Activated CD4-positive, alpha-beta memory T cell treated with anti-CD3 and anti-CD28 coated beads for 36 hours (primary cell): ENCODE results near the gene PRDM12. TPM values are rescaled to one million over a fixed set of nuclear protein-coding genes. Genes with fewer than 3 reads are reported as not detected.

Experiments
- CTCF ChIA-PET: fragments of 350-600 bp; sonication (Branson Sonifier 250); formaldehyde crosslinking; loops from one replicate; lab custom pipeline; 2021; ENCODE audit warnings: antibody characterized with exemption, inconsistent platforms; lab: Charles Lee
- POLR2A ChIA-PET: fragments of 350-600 bp; sonication (Branson Sonifier 250); formaldehyde crosslinking; loops from one replicate; lab custom pipeline; 2021; ENCODE audit warnings: antibody characterized with exemption; lab: Charles Lee
- DNase-seq: peaks from one replicate; pipeline ENCODE4 v3.0.0-alpha.2; 2020
- H3K27ac Mint-ChIP-seq: one replicate; pipeline ENCODE4 v1.8.0; 2021; ENCODE audit warnings: mixed read lengths
- H3K27me3 Mint-ChIP-seq: one replicate; pipeline ENCODE4 v1.8.0; 2021; ENCODE audit warnings: mixed read lengths
- H3K36me3 Mint-ChIP-seq: one replicate; pipeline ENCODE4 v1.8.0; 2021; ENCODE audit warnings: mixed read lengths
- H3K4me1 Mint-ChIP-seq: one replicate; pipeline ENCODE4 v1.8.0; 2021; ENCODE audit warnings: low read depth, mixed read lengths
- H3K4me3 Mint-ChIP-seq: one replicate; pipeline ENCODE4 v1.8.0; 2021; ENCODE audit warnings: mild to moderate bottlenecking, mixed read lengths
- H3K9me3 Mint-ChIP-seq: one replicate; pipeline ENCODE4 v1.8.0; 2021; ENCODE audit warnings: mixed read lengths
- intact Hi-C: fragments of 100-400 bp; cut with micrococcal nuclease; formaldehyde crosslinking; loops from one replicate; pipeline ENCODE4 v1.15.1; 2023
- total RNA-seq, 2 experiments: library from RNA; stranded (reverse); gene quantifications; one replicate each; pipeline ENCODE4 v1.2.3, GENCODE V29; 2021

Gene PRDM12
- total RNA-seq, 2 experiments from 2014 or later = 0.07 to 0.12 TPM

DNA sequence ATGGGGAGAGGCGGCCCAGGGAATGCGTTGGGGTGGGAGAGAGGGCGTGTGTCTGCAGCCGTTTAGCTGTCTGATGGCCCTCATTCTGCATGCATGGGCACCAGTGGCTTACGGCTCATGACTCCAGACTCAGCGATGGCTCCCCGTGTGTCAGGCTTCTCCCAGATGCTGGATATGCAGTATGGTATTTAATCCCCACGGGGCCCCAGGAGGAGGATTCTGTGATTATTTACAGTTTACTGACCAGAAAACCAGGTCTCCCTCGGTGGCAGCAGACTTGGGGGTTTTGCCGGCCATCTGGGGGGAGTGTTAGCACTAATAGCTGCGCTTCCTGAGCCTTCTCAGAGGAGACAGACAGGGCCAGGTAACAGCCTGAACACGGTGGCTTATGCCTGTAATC is 4.3 kb downstream of the PRDM12 start:
- H3K27me3 Mint-ChIP-seq = peaks cover 35% of the 10 kb centered on the region
- POLR2A ChIA-PET = no interaction called here
- H3K36me3 Mint-ChIP-seq = no peaks in the 10 kb centered on the region
- CTCF ChIA-PET = interaction anchor here (2.1 kb wide), 1 partner anchor 16 kb away, joined by 7 read pairs; no protein-coding TSS in a partner anchor
- intact Hi-C loops = no loop called here
- H3K4me1 Mint-ChIP-seq = peaks cover 16% of the 10 kb centered on the region
- H3K4me3 Mint-ChIP-seq = no peak overlapping the region
- no peaks in the 10 kb centered on the region for H3K9me3 Mint-ChIP-seq
- DNase-seq = no peak
- no peak overlapping the region for H3K27ac Mint-ChIP-seq

DNA sequence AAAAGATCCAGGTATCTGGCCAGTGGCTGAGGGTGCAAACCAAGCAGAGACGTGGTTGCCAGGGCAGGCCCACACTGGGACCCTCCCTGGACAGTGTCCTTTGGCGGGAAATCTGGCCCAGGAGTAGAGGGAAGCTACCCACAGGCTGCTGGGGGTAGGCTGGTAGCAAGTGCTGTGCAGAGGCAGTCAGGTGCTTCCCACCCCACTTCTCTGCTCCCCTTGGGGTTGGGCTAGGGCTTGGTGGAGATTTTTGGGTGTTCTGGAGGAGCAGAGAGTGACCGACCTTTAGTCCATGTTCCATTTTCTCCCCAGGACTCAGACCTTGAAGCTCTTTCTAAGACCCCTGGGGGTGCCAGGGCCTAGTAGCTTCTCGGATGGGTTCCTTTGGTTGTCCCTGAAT is 5.6 kb downstream of the PRDM12 start:
- peaks cover 7% of the 10 kb centered on the region for H3K4me1 Mint-ChIP-seq
- H3K36me3 Mint-ChIP-seq = no peaks in the 10 kb centered on the region
- no peak for DNase-seq
- no peaks in the 10 kb centered on the region for H3K9me3 Mint-ChIP-seq
- intact Hi-C loops = no loop called here
- no peak overlapping the region for H3K4me3 Mint-ChIP-seq
- ChIA-PET POLR2A (interaction anchor here (0.6 kb wide), 1 partner anchor 26 kb away, joined by 3 read pairs; no protein-coding TSS in a partner anchor), CTCF (interaction anchor here (1.5 kb wide), 1 partner anchor 12 kb away, joined by 5 read pairs; no protein-coding TSS in a partner anchor)
- peaks cover 27% of the 10 kb centered on the region for H3K27me3 Mint-ChIP-seq
- no peak overlapping the region for H3K27ac Mint-ChIP-seq

DNA sequence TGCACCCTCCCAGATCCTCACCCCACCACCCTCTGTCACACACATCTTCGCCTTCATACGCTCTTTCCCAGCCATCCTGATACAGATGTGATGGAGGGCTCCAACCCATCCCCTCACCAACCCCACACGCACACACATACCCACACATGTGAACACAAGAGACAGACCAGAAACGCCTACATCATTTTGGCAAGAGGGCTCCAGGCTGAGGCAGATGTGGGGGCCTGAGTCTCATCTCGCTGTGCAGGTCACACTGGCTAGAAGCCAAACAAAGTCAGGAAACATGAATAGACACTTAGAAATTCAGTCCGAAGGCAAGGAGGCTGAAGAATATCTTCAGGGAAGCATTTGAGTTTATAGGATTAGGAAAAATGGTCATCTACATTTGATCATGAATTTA is 6.2 kb downstream of the PRDM12 start:
- POLR2A ChIA-PET = no interaction called here
- no peaks in the 10 kb centered on the region for H3K9me3 Mint-ChIP-seq
- intact Hi-C loops = no loop called here
- H3K36me3 Mint-ChIP-seq = no peaks in the 10 kb centered on the region
- no peak overlapping the region for H3K27ac Mint-ChIP-seq
- CTCF ChIA-PET = interaction anchor here (1.5 kb wide), 1 partner anchor 11 kb away, joined by 5 read pairs; no protein-coding TSS in a partner anchor
- peaks cover 22% of the 10 kb centered on the region for H3K27me3 Mint-ChIP-seq
- no peak for DNase-seq
- no peak overlapping the region for H3K4me3 Mint-ChIP-seq
- peaks cover 2% of the 10 kb centered on the region for H3K4me1 Mint-ChIP-seq

DNA sequence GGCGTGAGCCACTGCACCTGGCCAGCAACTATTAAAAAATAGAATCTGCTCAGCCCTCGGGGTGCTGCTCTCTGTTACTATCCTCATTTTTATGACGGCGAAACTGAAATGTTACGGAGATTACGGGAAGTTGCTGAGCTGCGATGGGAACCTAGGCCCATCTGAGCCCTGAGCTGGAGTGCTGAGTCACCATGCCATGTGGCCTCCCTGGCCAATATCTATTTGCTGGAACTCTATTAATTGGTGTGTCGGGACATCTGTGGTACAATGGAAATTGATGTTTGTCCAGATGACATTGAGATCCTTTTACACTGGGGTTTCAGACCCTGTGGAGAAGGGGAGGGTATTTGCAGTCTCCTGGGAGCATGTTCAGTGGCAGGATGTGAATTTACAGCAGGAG is 8.1 kb downstream of the PRDM12 start:
- intact Hi-C loops = no loop called here
- Mint-ChIP-seq H3K4me3 (no peak overlapping the region), H3K27ac (no peak overlapping the region), H3K4me1 (no peaks in the 10 kb centered on the region), H3K27me3 (peaks cover 8% of the 10 kb centered on the region), H3K36me3 (no peaks in the 10 kb centered on the region), H3K9me3 (no peaks in the 10 kb centered on the region)
- ChIA-PET CTCF (no interaction called here), POLR2A (no interaction called here)
- DNase-seq = no peak

DNA sequence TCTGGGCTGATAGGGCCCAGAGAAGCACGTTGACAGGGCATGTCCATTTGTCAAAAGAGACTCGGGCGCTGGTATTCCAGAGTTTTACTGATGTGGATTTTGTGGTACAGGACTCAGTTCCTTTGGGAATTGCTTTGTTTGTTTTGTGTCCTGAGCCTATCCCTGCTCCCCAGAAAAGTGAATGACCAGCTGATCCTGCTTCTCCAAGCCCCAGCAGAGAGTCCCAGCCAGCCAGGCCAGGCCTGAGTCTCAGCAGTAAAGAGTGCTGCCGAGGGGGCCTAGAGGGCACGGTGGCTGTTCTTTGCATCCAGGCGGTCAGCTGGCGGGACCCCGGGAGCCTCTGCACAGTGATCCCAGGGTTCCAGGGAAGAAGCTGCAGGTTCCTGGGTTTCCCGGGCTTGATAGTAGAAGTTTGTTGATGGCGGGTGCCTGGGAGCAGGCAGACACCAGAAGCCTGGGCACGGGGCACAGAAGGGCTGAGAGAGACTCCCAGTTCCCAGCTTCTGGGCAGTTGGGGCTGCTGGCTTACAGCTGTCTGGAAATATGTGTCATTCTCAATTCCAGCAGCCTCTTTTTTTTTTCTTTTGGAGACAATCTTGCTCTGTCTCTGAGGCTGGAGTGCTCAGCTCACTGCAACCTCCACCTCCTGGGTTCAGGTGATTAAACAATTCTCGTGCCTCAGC is 8.7 kb downstream of the PRDM12 start:
- intact Hi-C loops = no loop called here
- POLR2A ChIA-PET = no interaction called here
- no peak for DNase-seq
- H3K36me3 Mint-ChIP-seq = no peaks in the 10 kb centered on the region
- no peaks in the 10 kb centered on the region for H3K4me1 Mint-ChIP-seq
- peaks cover 5% of the 10 kb centered on the region for H3K27me3 Mint-ChIP-seq
- H3K27ac Mint-ChIP-seq = no peak overlapping the region
- no peaks in the 10 kb centered on the region for H3K9me3 Mint-ChIP-seq
- H3K4me3 Mint-ChIP-seq = no peak overlapping the region
- CTCF ChIA-PET = no interaction called here

DNA sequence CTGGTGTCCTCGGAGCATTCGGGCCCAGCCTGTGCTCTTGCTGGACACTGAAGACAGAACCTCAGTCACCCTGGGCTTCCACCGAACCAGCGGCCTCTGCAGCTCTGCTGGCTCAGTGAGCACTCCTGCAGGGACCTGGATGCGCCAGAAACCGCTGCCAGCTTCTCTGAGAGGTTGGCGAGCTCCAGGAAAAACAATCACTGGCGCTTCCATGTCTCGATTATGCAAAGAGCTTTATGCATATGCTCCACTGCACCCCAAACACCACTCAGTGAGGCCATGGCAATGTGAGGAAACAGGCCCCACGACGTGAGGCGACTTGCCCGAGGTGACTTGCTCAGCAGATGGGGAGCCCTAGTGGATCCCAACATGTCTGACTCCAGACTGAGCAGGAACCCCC is 11.0 kb downstream of the PRDM12 start:
- Mint-ChIP-seq H3K4me3 (no peak overlapping the region), H3K36me3 (no peaks in the 10 kb centered on the region), H3K27ac (no peak overlapping the region), H3K27me3 (peaks cover 6% of the 10 kb centered on the region), H3K9me3 (no peaks in the 10 kb centered on the region), H3K4me1 (no peaks in the 10 kb centered on the region)
- ChIA-PET POLR2A (no interaction called here), CTCF (interaction anchor here (1.1 kb wide), 1 partner anchor 215 kb away, joined by 5 read pairs; no protein-coding TSS in a partner anchor)
- DNase-seq = no peak
- intact Hi-C loops = no loop called here

DNA sequence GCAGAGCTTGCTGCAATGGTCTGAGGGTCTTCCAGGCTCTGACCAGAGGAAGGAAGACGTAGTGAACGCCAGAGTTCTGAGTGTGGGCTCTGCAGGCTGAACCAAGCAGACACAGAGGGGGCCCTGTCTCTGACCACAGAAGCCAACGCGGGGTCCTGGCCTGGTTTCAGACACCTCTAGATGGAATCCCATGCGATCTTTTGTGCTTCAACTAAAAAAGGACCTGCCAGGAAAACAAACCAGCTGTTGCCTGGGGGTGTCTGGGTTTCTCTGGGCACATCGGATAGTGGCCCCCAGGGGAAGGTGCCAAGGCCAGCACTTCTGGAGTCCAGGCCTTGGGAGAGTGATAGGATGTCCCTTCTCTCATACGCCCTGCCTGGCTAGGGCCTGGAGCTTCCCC is 12.9 kb downstream of the PRDM12 start:
- intact Hi-C loops = no loop called here
- no peak for DNase-seq
- Mint-ChIP-seq H3K27me3 (peaks cover 6% of the 10 kb centered on the region), H3K27ac (no peak overlapping the region), H3K9me3 (no peaks in the 10 kb centered on the region), H3K36me3 (no peaks in the 10 kb centered on the region), H3K4me1 (no peaks in the 10 kb centered on the region), H3K4me3 (no peak overlapping the region)
- POLR2A ChIA-PET = no interaction called here
- CTCF ChIA-PET = no interaction called here

DNA sequence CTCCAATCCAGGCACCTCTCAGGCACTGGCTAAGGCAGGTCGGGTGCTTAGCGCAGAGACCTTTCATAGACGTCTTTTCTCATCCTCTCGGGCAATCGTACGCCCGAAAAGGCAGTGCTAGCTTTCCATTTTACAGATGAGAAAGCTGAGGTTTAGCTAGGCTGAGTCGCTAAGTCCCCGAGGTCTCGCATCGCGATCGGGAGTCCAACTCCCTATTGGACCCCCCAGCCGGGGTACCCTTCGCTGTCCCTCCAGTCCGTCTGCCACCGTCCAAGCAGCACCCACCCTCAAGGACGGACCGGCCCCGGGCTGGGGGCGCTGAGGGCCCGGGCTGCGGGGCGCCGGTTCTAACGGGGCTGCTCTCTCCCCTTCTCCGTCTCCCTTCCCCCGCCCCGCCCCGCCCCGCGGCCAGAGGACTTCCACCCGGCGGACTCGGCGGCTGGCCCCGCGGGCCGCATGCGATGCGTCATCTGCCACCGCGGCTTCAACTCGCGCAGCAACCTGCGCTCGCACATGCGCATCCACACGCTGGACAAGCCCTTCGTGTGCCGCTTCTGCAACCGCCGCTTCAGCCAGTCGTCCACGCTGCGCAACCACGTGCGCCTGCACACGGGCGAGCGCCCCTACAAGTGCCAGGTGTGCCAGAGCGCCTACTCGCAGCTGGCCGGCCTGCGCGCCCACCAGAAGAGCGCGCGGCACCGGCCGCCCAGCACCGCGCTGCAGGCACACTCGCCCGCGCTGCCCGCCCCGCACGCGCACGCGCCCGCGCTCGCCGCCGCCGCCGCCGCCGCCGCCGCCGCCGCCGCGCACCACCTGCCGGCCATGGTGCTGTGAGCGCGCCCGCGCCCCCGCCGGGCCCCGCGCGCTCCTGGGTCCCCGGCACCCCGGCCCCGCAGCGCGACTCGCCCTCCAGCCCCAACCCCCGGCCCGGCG is 16.7 kb downstream of the PRDM12 start:
- POLR2A ChIA-PET = interaction anchor here (1.7 kb wide), 1 partner anchor 12 kb away, joined by 10 read pairs; the partner anchor contains the start of gene EXOSC2
- H3K9me3 Mint-ChIP-seq = peaks cover 7% of the 10 kb centered on the region
- H3K4me3 Mint-ChIP-seq = peak overlapping the region; percentile 55
- peaks cover 6% of the 10 kb centered on the region for H3K27me3 Mint-ChIP-seq
- no peak overlapping the region for H3K27ac Mint-ChIP-seq
- H3K36me3 Mint-ChIP-seq = no peaks in the 10 kb centered on the region
- peak; percentile 79 for DNase-seq
- CTCF ChIA-PET = interaction anchor here (0.6 to 6.1 kb wide), 6 partner anchors 9 to 437 kb away, joined by 3 to 158 read pairs (median 7); no protein-coding TSS in a partner anchor
- H3K4me1 Mint-ChIP-seq = peaks cover 2% of the 10 kb centered on the region
- intact Hi-C loops = loop anchor here (5.0 kb wide), 1 partner anchor 99 kb away; no protein-coding TSS in a partner anchor

DNA sequence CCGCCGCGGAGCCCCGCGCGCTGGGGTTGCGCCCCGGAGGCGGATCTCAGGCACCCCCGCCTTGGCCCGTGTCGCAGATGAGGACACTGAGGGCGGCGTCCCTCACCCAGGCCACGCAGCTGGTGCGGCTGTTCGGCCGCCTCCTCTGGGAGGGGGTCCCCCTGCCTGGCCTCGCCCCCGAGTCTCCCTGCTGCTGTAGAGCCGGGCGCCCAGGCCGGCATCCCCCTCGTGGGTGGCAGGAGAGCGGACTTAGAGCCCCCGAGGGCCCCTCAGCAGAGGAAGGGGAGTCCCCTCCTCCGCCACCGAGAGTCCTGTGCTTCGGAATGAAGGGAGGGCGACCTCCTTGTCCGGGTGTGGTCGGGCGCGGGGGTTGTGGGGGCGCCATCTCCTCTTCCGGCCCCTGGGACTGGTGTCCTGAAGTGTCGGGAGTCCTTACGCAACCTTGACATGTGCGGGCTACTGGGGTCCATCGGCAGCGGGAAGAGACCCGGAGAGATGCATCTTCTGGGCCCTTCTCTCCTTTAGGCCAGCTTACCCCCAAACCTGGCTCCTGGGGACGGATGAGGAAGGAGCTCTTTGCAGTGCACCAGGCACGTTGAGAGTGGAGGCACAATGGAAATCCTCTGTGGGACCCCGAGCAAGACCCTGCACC is 17.5 kb downstream of the PRDM12 start:
- H3K27me3 Mint-ChIP-seq = peaks cover 6% of the 10 kb centered on the region
- POLR2A ChIA-PET = interaction anchor here (0.5 to 1.7 kb wide), 3 partner anchors 12 to 648 kb away, joined by 3 to 10 read pairs (median 3); partner anchors contain the start of gene EXOSC2
- peak overlapping the region; percentile 89 for H3K4me3 Mint-ChIP-seq
- DNase-seq = peak; percentile 35
- peaks cover 7% of the 10 kb centered on the region for H3K9me3 Mint-ChIP-seq
- intact Hi-C loops = loop anchor here (1.0 to 5.0 kb wide), 2 partner anchors 100 to 221 kb away; no protein-coding TSS in a partner anchor
- H3K4me1 Mint-ChIP-seq = peaks cover 2% of the 10 kb centered on the region
- CTCF ChIA-PET = interaction anchor here (0.5 to 6.1 kb wide), 23 partner anchors 10 to 234 kb away, joined by 3 to 158 read pairs (median 5); partner anchors contain the start of genes EXOSC2 and PRDM12
- no peaks in the 10 kb centered on the region for H3K36me3 Mint-ChIP-seq
- H3K27ac Mint-ChIP-seq = no peak overlapping the region

DNA sequence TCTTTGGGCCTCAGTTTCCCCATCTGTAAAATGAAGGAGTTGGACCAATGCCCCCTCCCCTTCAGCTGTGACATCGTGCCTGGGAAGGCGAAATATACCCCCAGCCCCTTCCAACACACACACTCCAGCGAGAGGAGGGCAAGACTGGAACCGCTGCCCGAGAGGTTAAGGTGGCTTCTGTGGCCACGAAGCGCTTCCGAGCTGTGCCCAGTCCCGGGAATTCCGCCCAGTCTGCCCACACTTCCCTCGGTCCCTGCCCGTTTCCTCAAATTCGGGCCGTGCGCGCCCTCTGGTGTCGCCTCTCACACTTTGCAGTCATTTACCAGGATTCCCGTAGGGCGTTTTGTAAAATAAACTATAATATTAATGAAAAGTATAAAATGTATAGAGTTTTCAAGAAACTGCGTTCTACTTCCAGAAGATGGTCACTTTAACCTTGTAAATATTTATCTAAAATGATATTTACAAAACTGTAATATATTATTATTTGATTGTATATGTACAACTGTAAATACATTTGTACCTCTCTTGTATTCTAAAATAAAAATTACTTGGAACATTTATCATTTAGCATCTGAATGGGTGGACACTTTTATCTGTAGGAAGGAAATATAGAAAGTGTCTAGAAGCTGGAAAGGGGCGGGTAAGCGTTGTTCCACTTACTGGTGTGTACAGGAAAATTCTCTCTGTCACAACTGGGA is 18.2 kb downstream of the PRDM12 start:
- no peaks in the 10 kb centered on the region for H3K36me3 Mint-ChIP-seq

DNA sequence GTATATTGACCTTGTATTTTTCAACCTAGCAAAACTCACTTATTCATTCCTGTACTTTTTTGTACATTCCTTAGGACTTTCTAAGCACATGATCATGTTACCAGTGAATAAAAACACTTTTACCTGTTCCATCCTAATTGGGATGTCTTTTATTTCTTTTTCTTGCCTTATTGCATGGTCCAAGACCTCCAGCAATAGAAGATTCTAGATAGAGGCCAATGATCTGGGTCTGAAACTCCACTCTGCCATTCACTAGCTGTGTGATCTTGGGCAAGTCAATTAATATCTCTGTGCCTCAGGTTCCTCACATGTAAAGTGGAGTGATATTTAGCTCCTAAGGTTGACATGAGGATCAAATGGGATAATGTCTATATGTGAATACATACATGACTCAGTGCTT is 20.7 kb downstream of the PRDM12 start:
- H3K36me3 Mint-ChIP-seq = no peaks in the 10 kb centered on the region
- intact Hi-C loops = no loop called here
- no peaks in the 10 kb centered on the region for H3K27me3 Mint-ChIP-seq
- peaks cover 7% of the 10 kb centered on the region for H3K9me3 Mint-ChIP-seq
- DNase-seq = no peak
- no peak overlapping the region for H3K27ac Mint-ChIP-seq
- CTCF ChIA-PET = interaction anchor here (0.9 to 6.1 kb wide), 5 partner anchors 16 to 232 kb away, joined by 3 to 158 read pairs (median 5); no protein-coding TSS in a partner anchor
- POLR2A ChIA-PET = no interaction called here
- no peak overlapping the region for H3K4me3 Mint-ChIP-seq
- peaks cover 21% of the 10 kb centered on the region for H3K4me1 Mint-ChIP-seq

More for the DNA sequence above, 18.2 kb downstream of the PRDM12 start:
- peak overlapping the region; percentile 89 for H3K4me3 Mint-ChIP-seq
- ChIA-PET CTCF (interaction anchor here (0.5 to 6.1 kb wide), 28 partner anchors 10 to 593 kb away, joined by 3 to 158 read pairs (median 4); partner anchors contain the start of genes EXOSC2 and PRDM12), POLR2A (interaction anchor here (0.5 to 1.7 kb wide), 3 partner anchors 11 to 649 kb away, joined by 3 to 10 read pairs (median 3); partner anchors contain the start of gene EXOSC2)
- no peak overlapping the region for H3K27ac Mint-ChIP-seq
- peaks cover 7% of the 10 kb centered on the region for H3K9me3 Mint-ChIP-seq
- intact Hi-C loops = loop anchor here (1.0 to 5.0 kb wide), 2 partner anchors 100 to 221 kb away; no protein-coding TSS in a partner anchor
- peak; percentile 71 for DNase-seq
- H3K27me3 Mint-ChIP-seq = peaks cover 6% of the 10 kb centered on the region
- peaks cover 5% of the 10 kb centered on the region for H3K4me1 Mint-ChIP-seq
